ENCODE data around the gene MAGI2. TPM values are rescaled to one million over a fixed set of nuclear protein-coding genes. Genes with fewer than 3 reads are reported as not detected.

Gene MAGI2
- total and polyA plus RNA-seq, 2 experiments from 2014 or later, result 10.4 to 26.4 TPM

- DNase-seq (ENCODE audit: low spot score), result peak; percentile 53
- no peak overlapping the region for H3K4me3 Mint-ChIP-seq
- H3K27ac Mint-ChIP-seq, result no peak overlapping the region
- H3K4me3 ChIP-seq, result no peak overlapping the region
- H4K20me1 ChIP-seq (replicated peaks; ENCODE audit: insufficient read depth), result no peaks in the 10 kb centered on the region
- H3K27me3 Mint-ChIP-seq (ENCODE audit: insufficient read depth, low read depth, poor library complexity), result no peaks in the 10 kb centered on the region
- no peaks in the 10 kb centered on the region for H3K4me1 ChIP-seq (ENCODE audit: insufficient read depth)
- H3K4me1 Mint-ChIP-seq, result no peaks in the 10 kb centered on the region
- no peak overlapping the region for H2AFZ ChIP-seq
- no peaks in the 10 kb centered on the region for H3K9me2 ChIP-seq (ENCODE audit: insufficient read depth)
- no peaks in the 10 kb centered on the region for H3K9me3 Mint-ChIP-seq
- H3K4me2 ChIP-seq, result no peak overlapping the region
- ATAC-seq, result peak; percentile 48; the same call in 2 of the 3 replicates
- no peaks in the 10 kb centered on the region for H3K36me3 ChIP-seq (ENCODE audit: insufficient read depth)
- no peaks in the 10 kb centered on the region for H3K27me3 ChIP-seq (ENCODE audit: insufficient read depth)
- TF ChIP-seq, protein P1, sequence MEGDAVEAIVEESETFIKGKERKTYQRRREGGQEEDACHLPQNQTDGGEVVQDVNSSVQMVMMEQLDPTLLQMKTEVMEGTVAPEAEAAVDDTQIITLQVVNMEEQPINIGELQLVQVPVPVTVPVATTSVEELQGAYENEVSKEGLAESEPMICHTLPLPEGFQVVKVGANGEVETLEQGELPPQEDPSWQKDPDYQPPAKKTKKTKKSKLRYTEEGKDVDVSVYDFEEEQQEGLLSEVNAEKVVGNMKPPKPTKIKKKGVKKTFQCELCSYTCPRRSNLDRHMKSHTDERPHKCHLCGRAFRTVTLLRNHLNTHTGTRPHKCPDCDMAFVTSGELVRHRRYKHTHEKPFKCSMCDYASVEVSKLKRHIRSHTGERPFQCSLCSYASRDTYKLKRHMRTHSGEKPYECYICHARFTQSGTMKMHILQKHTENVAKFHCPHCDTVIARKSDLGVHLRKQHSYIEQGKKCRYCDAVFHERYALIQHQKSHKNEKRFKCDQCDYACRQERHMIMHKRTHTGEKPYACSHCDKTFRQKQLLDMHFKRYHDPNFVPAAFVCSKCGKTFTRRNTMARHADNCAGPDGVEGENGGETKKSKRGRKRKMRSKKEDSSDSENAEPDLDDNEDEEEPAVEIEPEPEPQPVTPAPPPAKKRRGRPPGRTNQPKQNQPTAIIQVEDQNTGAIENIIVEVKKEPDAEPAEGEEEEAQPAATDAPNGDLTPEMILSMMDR (conservative IDR thresholded peaks at IDR 0.05; ENCODE audit: low read depth in 2 of 2), result peak; percentile 46 to 47
- TF ChIP-seq ZNF462 (CRISPR knock-in tag; IDR thresholded peaks at IDR 0.05), result no peak
- no peaks in the 10 kb centered on the region for H3K79me2 ChIP-seq (replicated peaks; ENCODE audit: insufficient read depth)
- H3K36me3 Mint-ChIP-seq (ENCODE audit: low read depth), result no peaks in the 10 kb centered on the region
- H3K27ac ChIP-seq (ENCODE audit: low read depth), result no peak overlapping the region
- no peaks in the 10 kb centered on the region for H3F3A ChIP-seq (replicated peaks; ENCODE audit: low read depth)
Observed at GRCh38 chr7:79282070-79282694, 171.3 kb downstream of the MAGI2 start.

GRCh38 chr7:79281426-79281825 lies 172.0 kb downstream of the MAGI2 start:
- H3K4me3 Mint-ChIP-seq, result no peak overlapping the region
- Histone ChIP-seq H3F3A (replicated peaks; ENCODE audit: low read depth) (no peaks in the 10 kb centered on the region), H3K27me3 (ENCODE audit: insufficient read depth) (no peaks in the 10 kb centered on the region), H3K9me2 (ENCODE audit: insufficient read depth) (no peaks in the 10 kb centered on the region), H3K4me3 (no peak overlapping the region), H3K79me2 (replicated peaks; ENCODE audit: insufficient read depth) (no peaks in the 10 kb centered on the region), H2AFZ (no peak overlapping the region), H3K4me1 (ENCODE audit: insufficient read depth) (no peaks in the 10 kb centered on the region), H3K36me3 (ENCODE audit: insufficient read depth) (no peaks in the 10 kb centered on the region), H3K27ac (ENCODE audit: low read depth) (no peak overlapping the region), H4K20me1 (replicated peaks; ENCODE audit: insufficient read depth) (no peaks in the 10 kb centered on the region), H3K4me2 (no peak overlapping the region)
- H3K27ac Mint-ChIP-seq, result 0 out of 2 replicates have a peak overlapping the region, but pooled peaks have one; percentile 57
- no peaks in the 10 kb centered on the region for H3K4me1 Mint-ChIP-seq
- H3K9me3 Mint-ChIP-seq, result no peaks in the 10 kb centered on the region
- no peak for DNase-seq (ENCODE audit: low spot score)
- H3K27me3 Mint-ChIP-seq (ENCODE audit: insufficient read depth, low read depth, poor library complexity), result no peaks in the 10 kb centered on the region
- no peaks in the 10 kb centered on the region for H3K36me3 Mint-ChIP-seq (ENCODE audit: low read depth)
- no peak for ATAC-seq
- TF ChIP-seq JUNB (IDR thresholded peaks at IDR 0.05; ENCODE audit: unreplicated experiment) (no peak), CREB1 (CRISPR knock-in tag; IDR thresholded peaks at IDR 0.05; ENCODE audit: low read depth) (no peak), ZNF114 (CRISPR knock-in tag; IDR thresholded peaks at IDR 0.05) (no peak), ZNF331 (CRISPR knock-in tag; IDR thresholded peaks at IDR 0.05; ENCODE audit: low read depth) (no peak), ETS1 (IDR thresholded peaks at IDR 0.05) (no peak), EZH2 (IDR thresholded peaks at IDR 0.05; ENCODE audit: low read depth, unreplicated experiment) (no peak), EZH2phosphoT487 (IDR thresholded peaks at IDR 0.05; ENCODE audit: unreplicated experiment) (no peak)
- TF ChIP-seq, protein P1 (conservative IDR thresholded peaks at IDR 0.05; ENCODE audit: low read depth in 2 of 2), result no peak
